ENCODE measurements around the gene FSTL4.

Gene FSTL4

GRCh38 chr5:133254803-133255202 is 357.5 kb downstream of the FSTL4 start:
- no peaks in the 10 kb centered on the region for H3F3A ChIP-seq (ENCODE audit: insufficient read depth, low read length)
- H2AFZ ChIP-seq (ENCODE audit: low read length) = no peak overlapping the region
- no peak overlapping the region for H3K4me3 ChIP-seq (ENCODE audit: low read length)
- no peak overlapping the region for H3K27ac ChIP-seq (ENCODE audit: low read length)
- H3K4me1 ChIP-seq (ENCODE audit: low read length) = peaks cover 29% of the 10 kb centered on the region
- H3K27me3 ChIP-seq (replicated peaks; ENCODE audit: insufficient read depth, low read length) = no peaks in the 10 kb centered on the region
- H3K36me3 ChIP-seq (replicated peaks; ENCODE audit: insufficient read depth, low read length) = no peaks in the 10 kb centered on the region
- no peak overlapping the region for H3K9ac ChIP-seq (ENCODE audit: low read length)
- TF ChIP-seq, protein P1, sequence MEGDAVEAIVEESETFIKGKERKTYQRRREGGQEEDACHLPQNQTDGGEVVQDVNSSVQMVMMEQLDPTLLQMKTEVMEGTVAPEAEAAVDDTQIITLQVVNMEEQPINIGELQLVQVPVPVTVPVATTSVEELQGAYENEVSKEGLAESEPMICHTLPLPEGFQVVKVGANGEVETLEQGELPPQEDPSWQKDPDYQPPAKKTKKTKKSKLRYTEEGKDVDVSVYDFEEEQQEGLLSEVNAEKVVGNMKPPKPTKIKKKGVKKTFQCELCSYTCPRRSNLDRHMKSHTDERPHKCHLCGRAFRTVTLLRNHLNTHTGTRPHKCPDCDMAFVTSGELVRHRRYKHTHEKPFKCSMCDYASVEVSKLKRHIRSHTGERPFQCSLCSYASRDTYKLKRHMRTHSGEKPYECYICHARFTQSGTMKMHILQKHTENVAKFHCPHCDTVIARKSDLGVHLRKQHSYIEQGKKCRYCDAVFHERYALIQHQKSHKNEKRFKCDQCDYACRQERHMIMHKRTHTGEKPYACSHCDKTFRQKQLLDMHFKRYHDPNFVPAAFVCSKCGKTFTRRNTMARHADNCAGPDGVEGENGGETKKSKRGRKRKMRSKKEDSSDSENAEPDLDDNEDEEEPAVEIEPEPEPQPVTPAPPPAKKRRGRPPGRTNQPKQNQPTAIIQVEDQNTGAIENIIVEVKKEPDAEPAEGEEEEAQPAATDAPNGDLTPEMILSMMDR (IDR thresholded peaks at IDR 0.05; ENCODE audit: low read length) = no peak
- TF ChIP-seq EZH2phosphoT487 (IDR thresholded peaks at IDR 0.05; ENCODE audit: low read length) (no peak), EZH2 (optimal IDR thresholded peaks at IDR 0.05; ENCODE audit: low read depth, low read length) (no peak)
- no peaks in the 10 kb centered on the region for H4K20me1 ChIP-seq (ENCODE audit: insufficient read depth, low read length)
- H3K79me2 ChIP-seq (ENCODE audit: low read length) = no peaks in the 10 kb centered on the region
- no peak for DNase-seq
- H3K9me3 ChIP-seq (replicated peaks; ENCODE audit: insufficient read depth, low read length) = no peaks in the 10 kb centered on the region
- H3K9me2 ChIP-seq (replicated peaks; ENCODE audit: insufficient read depth, low read length) = no peaks in the 10 kb centered on the region
- H3K4me2 ChIP-seq (ENCODE audit: low read depth, low read length) = no peak overlapping the region

DNA sequence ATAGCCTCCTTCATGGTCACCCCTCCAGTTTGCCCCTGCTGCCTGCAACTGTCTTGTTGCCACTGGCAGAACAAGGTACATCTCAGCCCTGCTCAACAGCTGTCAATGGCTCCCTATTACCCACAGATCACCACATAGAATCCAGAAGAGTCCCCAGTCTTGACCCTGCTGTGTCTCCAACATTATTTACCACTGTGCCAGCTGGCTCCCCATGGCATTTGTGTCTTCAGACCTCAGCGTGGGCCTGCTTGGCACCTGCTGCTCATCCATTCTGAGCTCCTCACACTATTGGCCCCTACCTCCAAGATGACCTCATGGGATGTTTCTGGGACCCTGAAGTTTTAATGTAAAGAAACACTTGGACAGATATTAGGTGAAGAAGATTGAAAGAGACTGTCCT is 358.7 kb downstream of the FSTL4 start:
- no peak overlapping the region for H3K4me2 ChIP-seq (ENCODE audit: low read depth, low read length)
- DNase-seq = no peak
- no peak overlapping the region for H2AFZ ChIP-seq (ENCODE audit: low read length)
- no peaks in the 10 kb centered on the region for H3K79me2 ChIP-seq (ENCODE audit: low read length)
- H4K20me1 ChIP-seq (ENCODE audit: insufficient read depth, low read length) = no peaks in the 10 kb centered on the region
- H3K27me3 ChIP-seq (replicated peaks; ENCODE audit: insufficient read depth, low read length) = no peaks in the 10 kb centered on the region
- no peaks in the 10 kb centered on the region for H3K9me3 ChIP-seq (replicated peaks; ENCODE audit: insufficient read depth, low read length)
- no peak overlapping the region for H3K4me3 ChIP-seq (ENCODE audit: low read length)
- no peaks in the 10 kb centered on the region for H3F3A ChIP-seq (ENCODE audit: insufficient read depth, low read length)
- H3K4me1 ChIP-seq (ENCODE audit: low read length) = peaks cover 18% of the 10 kb centered on the region
- no peaks in the 10 kb centered on the region for H3K9me2 ChIP-seq (replicated peaks; ENCODE audit: insufficient read depth, low read length)
- TF ChIP-seq, protein P1 (IDR thresholded peaks at IDR 0.05; ENCODE audit: low read length) = no peak
- no peak for TF ChIP-seq EZH2phosphoT487 (IDR thresholded peaks at IDR 0.05; ENCODE audit: low read length)
- TF ChIP-seq EZH2 (optimal IDR thresholded peaks at IDR 0.05; ENCODE audit: low read depth, low read length) = no peak
- H3K9ac ChIP-seq (ENCODE audit: low read length) = no peak overlapping the region
- H3K36me3 ChIP-seq (replicated peaks; ENCODE audit: insufficient read depth, low read length) = no peaks in the 10 kb centered on the region
- H3K27ac ChIP-seq (ENCODE audit: low read length) = no peak overlapping the region

DNA sequence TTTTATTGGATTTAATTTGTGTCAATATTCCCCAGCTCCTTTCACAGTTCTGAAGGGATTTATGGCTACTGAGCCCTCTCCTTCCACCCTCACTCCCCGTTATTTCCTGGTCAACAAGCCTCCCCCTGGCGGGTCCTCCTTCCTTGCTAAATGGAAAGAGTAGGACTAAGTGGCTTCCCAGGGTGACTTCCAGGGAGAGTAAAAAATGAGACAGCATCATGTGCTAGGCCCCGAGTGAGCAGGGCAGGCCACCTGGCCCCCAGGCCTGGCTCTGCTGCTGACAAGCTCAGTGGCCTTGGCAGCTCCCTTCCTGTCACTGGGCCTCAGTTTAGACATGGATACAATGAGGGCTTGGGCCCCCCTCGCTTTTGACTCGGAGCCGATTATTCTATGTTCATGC is 359.3 kb downstream of the FSTL4 start:
- Histone ChIP-seq H3K9me3 (replicated peaks; ENCODE audit: insufficient read depth, low read length) (no peaks in the 10 kb centered on the region), H3F3A (ENCODE audit: insufficient read depth, low read length) (no peaks in the 10 kb centered on the region), H3K27me3 (replicated peaks; ENCODE audit: insufficient read depth, low read length) (no peaks in the 10 kb centered on the region), H3K4me2 (ENCODE audit: low read depth, low read length) (no peak overlapping the region), H3K4me3 (ENCODE audit: low read length) (no peak overlapping the region), H3K79me2 (ENCODE audit: low read length) (no peaks in the 10 kb centered on the region), H3K9me2 (replicated peaks; ENCODE audit: insufficient read depth, low read length) (no peaks in the 10 kb centered on the region), H3K9ac (ENCODE audit: low read length) (no peak overlapping the region), H3K27ac (ENCODE audit: low read length) (no peak overlapping the region), H3K36me3 (replicated peaks; ENCODE audit: insufficient read depth, low read length) (no peaks in the 10 kb centered on the region), H2AFZ (ENCODE audit: low read length) (no peak overlapping the region), H3K4me1 (ENCODE audit: low read length) (peaks cover 12% of the 10 kb centered on the region), H4K20me1 (ENCODE audit: insufficient read depth, low read length) (no peaks in the 10 kb centered on the region)
- TF ChIP-seq EZH2phosphoT487 (IDR thresholded peaks at IDR 0.05; ENCODE audit: low read length) (no peak), EZH2 (optimal IDR thresholded peaks at IDR 0.05; ENCODE audit: low read depth, low read length) (no peak)
- TF ChIP-seq, protein P1 (IDR thresholded peaks at IDR 0.05; ENCODE audit: low read length) = no peak
- DNase-seq = no peak
